H9 (cell line): ENCODE data around the gene BMPR2. TPM values are rescaled to one million over a fixed set of nuclear protein-coding genes. Genes with fewer than 3 reads are reported as not detected.
A peak's percentile ranks its signal among the peaks of the same experiment; 100 is the strongest.

Experiments
- DNase-seq: peaks from one replicate; pipeline ENCODE4 v3.0.0-alpha.2; 2017
- H2AFZ ChIP-seq: one replicate; pipeline ENCODE4 v1.6.1; 2013; ENCODE audit warnings: mild to moderate bottlenecking, low read length, control low read depth, moderate library complexity
- H2AK5ac ChIP-seq: 2 replicates; pipeline ENCODE4 v1.6.1; 2013; ENCODE audit warnings: low read length, control low read depth, mixed read lengths; ENCODE audit not compliant: insufficient read length
- H2BK120ac ChIP-seq: one replicate; pipeline ENCODE4 v1.6.1; 2013; ENCODE audit warnings: low read depth, mild to moderate bottlenecking, low read length, control low read depth, inconsistent platforms; ENCODE audit not compliant: poor library complexity, severe bottlenecking
- H2BK12ac ChIP-seq: 2 replicates; pipeline ENCODE4 v1.6.1; 2013; ENCODE audit warnings: low read length, control low read depth, mixed read lengths, low read depth; ENCODE audit not compliant: insufficient read length
- H2BK15ac ChIP-seq: 2 replicates; pipeline ENCODE4 v1.6.1; 2013; ENCODE audit warnings: low read depth, low read length, control low read depth
- H2BK20ac ChIP-seq: one replicate; pipeline ENCODE4 v1.6.1; 2013; ENCODE audit warnings: low read depth, mild to moderate bottlenecking, low read length, control low read depth, inconsistent platforms; ENCODE audit not compliant: poor library complexity, severe bottlenecking
- H2BK5ac ChIP-seq: 2 replicates; pipeline ENCODE4 v1.6.1; 2013; ENCODE audit warnings: low read length, control low read depth, mixed read lengths; ENCODE audit not compliant: insufficient read length
- H3K14ac ChIP-seq: 2 replicates; pipeline ENCODE4 v1.6.1; 2013; ENCODE audit warnings: low read length, control low read depth; ENCODE audit not compliant: insufficient read depth
- H3K18ac ChIP-seq: 2 replicates; pipeline ENCODE4 v1.6.1; 2013; ENCODE audit warnings: low read depth, mild to moderate bottlenecking, mixed read lengths, low read length, control low read depth; ENCODE audit not compliant: insufficient read length
- H3K23ac ChIP-seq: 2 replicates; pipeline ENCODE4 v1.6.1; 2013; ENCODE audit warnings: low read length, control low read depth, mixed read lengths, low read depth; ENCODE audit not compliant: insufficient read length
- H3K23me2 ChIP-seq: 2 replicates; pipeline ENCODE4 v1.6.1; 2013; ENCODE audit warnings: low read depth, mild to moderate bottlenecking, mixed read lengths, low read length, control low read depth; ENCODE audit not compliant: insufficient read length, poor library complexity, severe bottlenecking
- H3K27ac ChIP-seq: 2 replicates; pipeline ENCODE4 v1.5.1; 2013; ENCODE audit warnings: low read length, control low read depth, mixed read lengths, low read depth; ENCODE audit not compliant: insufficient read length
- H3K27me3 ChIP-seq: 2 replicates; pipeline ENCODE4 v1.6.1; 2013; ENCODE audit warnings: low read length, control low read depth, inconsistent platforms; ENCODE audit not compliant: insufficient read depth
- H3K4ac ChIP-seq: 2 replicates; pipeline ENCODE4 v1.6.1; 2013; ENCODE audit warnings: low read depth, mild to moderate bottlenecking, control low read depth, inconsistent platforms, low read length, moderate library complexity
- H3K4me1 ChIP-seq: 2 replicates; pipeline ENCODE4 v1.6.1; 2013; ENCODE audit warnings: low read length, control low read depth, inconsistent platforms; ENCODE audit not compliant: insufficient read depth
- H3K4me2 ChIP-seq: 2 replicates; pipeline ENCODE4 v1.6.1; 2013; ENCODE audit warnings: low read length, control low read depth, mixed read lengths; ENCODE audit not compliant: insufficient read length, insufficient read depth
- H3K56ac ChIP-seq: 2 replicates; pipeline ENCODE4 v1.6.1; 2013; ENCODE audit warnings: low read depth, mild to moderate bottlenecking, mixed read lengths, low read length, control low read depth; ENCODE audit not compliant: insufficient read length
- H3K79me1 ChIP-seq: 2 replicates; pipeline ENCODE4 v1.6.1; 2013; ENCODE audit warnings: low read depth, mild to moderate bottlenecking, moderate library complexity, low read length, control low read depth, inconsistent platforms; ENCODE audit not compliant: insufficient read depth, poor library complexity, severe bottlenecking
- H3K79me2 ChIP-seq: 2 replicates; pipeline ENCODE4 v1.6.1; 2013; ENCODE audit warnings: low read length, control low read depth, inconsistent platforms; ENCODE audit not compliant: insufficient read depth
- H3K9ac ChIP-seq: 2 replicates; pipeline ENCODE4 v1.6.1; 2013; ENCODE audit warnings: low read length, control low read depth, mixed read lengths; ENCODE audit not compliant: insufficient read length; ENCODE audit errors: extremely low read depth
- H3K9me3 ChIP-seq: one replicate; pipeline ENCODE4 v1.6.1; 2013; ENCODE audit warnings: low read depth, low read length, inconsistent platforms; ENCODE audit not compliant: control insufficient read depth
- H3T11ph ChIP-seq: one replicate; pipeline ENCODE4 v1.6.1; 2013; ENCODE audit warnings: mild to moderate bottlenecking, low read length, control low read depth, inconsistent platforms
- H4K20me1 ChIP-seq: one replicate; pipeline ENCODE4 v1.6.1; 2013; ENCODE audit not compliant: control insufficient read depth, insufficient read length, insufficient read depth
- H4K5ac ChIP-seq: 2 replicates; pipeline ENCODE4 v1.6.1; 2013; ENCODE audit warnings: low read depth, mild to moderate bottlenecking, mixed read lengths, low read length, control low read depth; ENCODE audit not compliant: insufficient read length
- H4K8ac ChIP-seq: replicated peaks from 2 replicates; pipeline ENCODE4 v1.6.1; 2013; ENCODE audit warnings: low read length, control low read depth, mixed read lengths, low read depth; ENCODE audit not compliant: insufficient read length
- H4K91ac ChIP-seq: 2 replicates; pipeline ENCODE4 v1.6.1; 2013; ENCODE audit warnings: low read depth, mild to moderate bottlenecking, moderate library complexity, mixed read lengths, low read length, control low read depth; ENCODE audit not compliant: insufficient read length
- H3K27ac Mint-ChIP-seq, 3 experiments: 2 replicates in 2 of 3; 3 replicates in 1 of 3; pipeline ENCODE4 v1.8.0; 2020 to 2021; ENCODE audit warnings: mixed read lengths in 3 of 3, mild to moderate bottlenecking in 1 of 3, moderate library complexity in 1 of 3
- H3K27me3 Mint-ChIP-seq: 2 replicates; pipeline ENCODE4 v1.8.0; 2021; ENCODE audit warnings: low read depth, mild to moderate bottlenecking, moderate library complexity, mixed read lengths
- H3K36me3 Mint-ChIP-seq, 3 experiments: 2 replicates in 2 of 3; 3 replicates in 1 of 3; pipeline ENCODE4 v1.8.0; 2020 to 2021; ENCODE audit warnings: low read depth in 3 of 3, mixed read lengths in 3 of 3; ENCODE audit not compliant: insufficient read depth in 1 of 3
- H3K4me1 Mint-ChIP-seq, 2 experiments: 2 replicates each; pipeline ENCODE4 v1.8.0; 2020; ENCODE audit warnings: mixed read lengths in 2 of 2
- H3K4me3 Mint-ChIP-seq, 2 experiments: 2 replicates in 1 of 2; 3 replicates in 1 of 2; pipeline ENCODE4 v1.8.0; 2020 to 2021; ENCODE audit warnings: mild to moderate bottlenecking in 2 of 2, mixed read lengths in 2 of 2, moderate library complexity in 1 of 2
- H3K9me3 Mint-ChIP-seq, 2 experiments: 2 replicates in 1 of 2; 3 replicates in 1 of 2; pipeline ENCODE4 v1.8.0; 2020; ENCODE audit warnings: mild to moderate bottlenecking in 2 of 2, mixed read lengths in 2 of 2, moderate library complexity in 1 of 2
- WGBS: extraction: QIAGEN DNeasy Blood & Tissue Kit; methylation state at CpG from one replicate; pipeline ENCODE4 v1.1.7; 2013; ENCODE audit warnings: missing lambda C conversion rate, low lambda C conversion rate, mixed read lengths; ENCODE audit not compliant: insufficient read length; ENCODE audit errors: extremely low coverage; 5-methylcytosine and 5-hydroxymethylcytosine counted together
- total RNA-seq: library from RNA; stranded (reverse); gene quantifications from 2 replicates; pipeline ENCODE4 v1.2.1, GENCODE V29; 2021
- TF ChIP-seq, protein P1 (sequence below): fragments of 200-600 bp; sonication (generic); conservative IDR thresholded peaks from 3 replicates; pipeline ENCODE4 v1.8.0; 2021; ENCODE audit warnings: antibody characterized with exemption, mild to moderate bottlenecking

Gene BMPR2
- total RNA-seq, 1 experiment from 2014 or later = 17.3 TPM

DNA sequence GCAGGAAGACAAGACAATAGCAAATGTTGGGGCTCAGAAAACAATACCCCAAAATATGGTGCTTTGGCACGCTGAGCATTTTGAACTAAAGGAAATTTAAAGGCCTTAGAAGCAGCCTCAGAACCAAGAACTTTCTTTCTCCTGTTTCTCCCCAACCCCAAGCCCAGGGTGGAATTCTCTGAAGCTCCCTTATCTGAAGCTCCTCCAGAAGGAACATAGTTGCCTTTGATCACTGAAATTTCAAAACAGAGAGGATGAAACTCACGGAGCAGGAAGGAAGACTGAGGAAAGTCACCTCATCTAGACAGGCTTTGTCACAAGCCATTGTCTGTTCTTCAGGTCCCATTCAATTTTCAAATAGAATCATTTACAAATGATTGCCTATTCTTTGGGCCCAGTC lies 15.5 kb upstream of the BMPR2 start:
- no peak overlapping the region for H2AK5ac ChIP-seq
- no peak overlapping the region for H3T11ph ChIP-seq
- H2AFZ ChIP-seq = no peak overlapping the region
- no peak overlapping the region for H2BK15ac ChIP-seq
- no peak overlapping the region for H3K4me2 ChIP-seq
- H3K23me2 ChIP-seq = no peaks in the 10 kb centered on the region
- no peak overlapping the region for H3K14ac ChIP-seq
- no CpG with 5 or more reads among the region's 2 CpGs for WGBS
- no peak overlapping the region for H4K8ac ChIP-seq
- no peaks in the 10 kb centered on the region for H3K36me3 Mint-ChIP-seq
- no peaks in the 10 kb centered on the region for H3K27me3 ChIP-seq
- no peak overlapping the region for H3K23ac ChIP-seq
- H3K79me1 ChIP-seq = no peaks in the 10 kb centered on the region
- no peak overlapping the region for H2BK5ac ChIP-seq
- peak overlapping the region in 2 of 3 experiments; percentile 52 to 80; a peak in 4 of 7 replicates for H3K27ac Mint-ChIP-seq
- no peak overlapping the region for H2BK20ac ChIP-seq
- no peaks in the 10 kb centered on the region for H3K9me3 ChIP-seq
- no peaks in the 10 kb centered on the region for H4K20me1 ChIP-seq
- H3K18ac ChIP-seq = no peak overlapping the region
- H3K27me3 Mint-ChIP-seq = no peaks in the 10 kb centered on the region
- no peak overlapping the region for H3K4ac ChIP-seq
- no peaks in the 10 kb centered on the region; a peak in 1 of 5 replicates for H3K9me3 Mint-ChIP-seq
- TF ChIP-seq, protein P1, sequence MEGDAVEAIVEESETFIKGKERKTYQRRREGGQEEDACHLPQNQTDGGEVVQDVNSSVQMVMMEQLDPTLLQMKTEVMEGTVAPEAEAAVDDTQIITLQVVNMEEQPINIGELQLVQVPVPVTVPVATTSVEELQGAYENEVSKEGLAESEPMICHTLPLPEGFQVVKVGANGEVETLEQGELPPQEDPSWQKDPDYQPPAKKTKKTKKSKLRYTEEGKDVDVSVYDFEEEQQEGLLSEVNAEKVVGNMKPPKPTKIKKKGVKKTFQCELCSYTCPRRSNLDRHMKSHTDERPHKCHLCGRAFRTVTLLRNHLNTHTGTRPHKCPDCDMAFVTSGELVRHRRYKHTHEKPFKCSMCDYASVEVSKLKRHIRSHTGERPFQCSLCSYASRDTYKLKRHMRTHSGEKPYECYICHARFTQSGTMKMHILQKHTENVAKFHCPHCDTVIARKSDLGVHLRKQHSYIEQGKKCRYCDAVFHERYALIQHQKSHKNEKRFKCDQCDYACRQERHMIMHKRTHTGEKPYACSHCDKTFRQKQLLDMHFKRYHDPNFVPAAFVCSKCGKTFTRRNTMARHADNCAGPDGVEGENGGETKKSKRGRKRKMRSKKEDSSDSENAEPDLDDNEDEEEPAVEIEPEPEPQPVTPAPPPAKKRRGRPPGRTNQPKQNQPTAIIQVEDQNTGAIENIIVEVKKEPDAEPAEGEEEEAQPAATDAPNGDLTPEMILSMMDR = no peak
- no peak overlapping the region for H2BK12ac ChIP-seq
- H4K5ac ChIP-seq = no peak overlapping the region
- no peak overlapping the region for H3K4me3 Mint-ChIP-seq
- DNase-seq = no peak
- H3K9ac ChIP-seq = no peak overlapping the region
- H3K4me1 ChIP-seq = peaks cover 4% of the 10 kb centered on the region; the same call in 1 of the 2 replicates
- no peak overlapping the region for H4K91ac ChIP-seq
- no peak overlapping the region for H2BK120ac ChIP-seq
- H3K56ac ChIP-seq = no peak overlapping the region
- no peaks in the 10 kb centered on the region for H3K79me2 ChIP-seq
- peaks cover 25 to 28% of the 10 kb centered on the region in 2 experiments for H3K4me1 Mint-ChIP-seq
- no peak overlapping the region for H3K27ac ChIP-seq
